Measurements from ENCODE around the gene CFAP54. TPM values are rescaled to one million over a fixed set of nuclear protein-coding genes. Genes with fewer than 3 reads are reported as not detected.

Gene CFAP54
- polyA plus RNA-seq, 1 donor from 2014 or later: 1.1 TPM

DNA sequence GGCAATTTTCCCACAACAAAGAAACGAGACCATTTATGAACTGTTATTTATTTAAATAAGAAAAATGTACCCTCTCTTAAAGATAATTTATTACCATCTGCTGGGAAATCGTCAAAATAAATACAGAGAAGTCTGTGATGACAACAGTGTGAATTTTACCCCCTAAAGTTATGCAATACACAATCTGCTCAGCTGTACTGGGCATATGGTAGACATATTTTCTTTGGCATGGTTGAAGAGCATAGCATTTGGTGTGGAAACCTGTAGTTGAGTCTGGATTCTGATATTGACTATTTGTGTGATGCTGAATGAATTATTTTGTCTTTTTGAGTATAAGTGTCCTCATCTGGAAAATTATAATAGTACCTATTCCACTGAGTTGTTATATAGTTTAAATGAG is 60.0 kb downstream of the CFAP54 start:
- H3K4me2 ChIP-seq (ENCODE audit: low read length): no peak overlapping the region
- H2AFZ ChIP-seq (ENCODE audit: low read depth, low read length): no peak overlapping the region
- H3K27ac ChIP-seq (ENCODE audit: low read length): no peak overlapping the region
- no peaks in the 10 kb centered on the region for H3K79me2 ChIP-seq (replicated peaks; ENCODE audit: insufficient read depth, low read length)
- TF ChIP-seq TAF1 (IDR thresholded peaks at IDR 0.05; ENCODE audit: low read depth) (no peak), MXI1 (conservative IDR thresholded peaks at IDR 0.05; ENCODE audit: poor library complexity, severe bottlenecking) (no peak), EZH2 (IDR thresholded peaks at IDR 0.05; ENCODE audit: borderline replicate concordance, insufficient read depth, low read length, poor library complexity, severe bottlenecking) (no peak), POLR2AphosphoS5 (IDR thresholded peaks at IDR 0.05) (no peak), EP300 (conservative IDR thresholded peaks at IDR 0.05; ENCODE audit: poor library complexity, severe bottlenecking) (no peak), RAD21 (conservative IDR thresholded peaks at IDR 0.05) (no peak)
- TF ChIP-seq, protein P1, sequence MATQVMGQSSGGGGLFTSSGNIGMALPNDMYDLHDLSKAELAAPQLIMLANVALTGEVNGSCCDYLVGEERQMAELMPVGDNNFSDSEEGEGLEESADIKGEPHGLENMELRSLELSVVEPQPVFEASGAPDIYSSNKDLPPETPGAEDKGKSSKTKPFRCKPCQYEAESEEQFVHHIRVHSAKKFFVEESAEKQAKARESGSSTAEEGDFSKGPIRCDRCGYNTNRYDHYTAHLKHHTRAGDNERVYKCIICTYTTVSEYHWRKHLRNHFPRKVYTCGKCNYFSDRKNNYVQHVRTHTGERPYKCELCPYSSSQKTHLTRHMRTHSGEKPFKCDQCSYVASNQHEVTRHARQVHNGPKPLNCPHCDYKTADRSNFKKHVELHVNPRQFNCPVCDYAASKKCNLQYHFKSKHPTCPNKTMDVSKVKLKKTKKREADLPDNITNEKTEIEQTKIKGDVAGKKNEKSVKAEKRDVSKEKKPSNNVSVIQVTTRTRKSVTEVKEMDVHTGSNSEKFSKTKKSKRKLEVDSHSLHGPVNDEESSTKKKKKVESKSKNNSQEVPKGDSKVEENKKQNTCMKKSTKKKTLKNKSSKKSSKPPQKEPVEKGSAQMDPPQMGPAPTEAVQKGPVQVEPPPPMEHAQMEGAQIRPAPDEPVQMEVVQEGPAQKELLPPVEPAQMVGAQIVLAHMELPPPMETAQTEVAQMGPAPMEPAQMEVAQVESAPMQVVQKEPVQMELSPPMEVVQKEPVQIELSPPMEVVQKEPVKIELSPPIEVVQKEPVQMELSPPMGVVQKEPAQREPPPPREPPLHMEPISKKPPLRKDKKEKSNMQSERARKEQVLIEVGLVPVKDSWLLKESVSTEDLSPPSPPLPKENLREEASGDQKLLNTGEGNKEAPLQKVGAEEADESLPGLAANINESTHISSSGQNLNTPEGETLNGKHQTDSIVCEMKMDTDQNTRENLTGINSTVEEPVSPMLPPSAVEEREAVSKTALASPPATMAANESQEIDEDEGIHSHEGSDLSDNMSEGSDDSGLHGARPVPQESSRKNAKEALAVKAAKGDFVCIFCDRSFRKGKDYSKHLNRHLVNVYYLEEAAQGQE (IDR thresholded peaks at IDR 0.05; ENCODE audit: borderline replicate concordance): no peak
- TF ChIP-seq, protein P2, sequence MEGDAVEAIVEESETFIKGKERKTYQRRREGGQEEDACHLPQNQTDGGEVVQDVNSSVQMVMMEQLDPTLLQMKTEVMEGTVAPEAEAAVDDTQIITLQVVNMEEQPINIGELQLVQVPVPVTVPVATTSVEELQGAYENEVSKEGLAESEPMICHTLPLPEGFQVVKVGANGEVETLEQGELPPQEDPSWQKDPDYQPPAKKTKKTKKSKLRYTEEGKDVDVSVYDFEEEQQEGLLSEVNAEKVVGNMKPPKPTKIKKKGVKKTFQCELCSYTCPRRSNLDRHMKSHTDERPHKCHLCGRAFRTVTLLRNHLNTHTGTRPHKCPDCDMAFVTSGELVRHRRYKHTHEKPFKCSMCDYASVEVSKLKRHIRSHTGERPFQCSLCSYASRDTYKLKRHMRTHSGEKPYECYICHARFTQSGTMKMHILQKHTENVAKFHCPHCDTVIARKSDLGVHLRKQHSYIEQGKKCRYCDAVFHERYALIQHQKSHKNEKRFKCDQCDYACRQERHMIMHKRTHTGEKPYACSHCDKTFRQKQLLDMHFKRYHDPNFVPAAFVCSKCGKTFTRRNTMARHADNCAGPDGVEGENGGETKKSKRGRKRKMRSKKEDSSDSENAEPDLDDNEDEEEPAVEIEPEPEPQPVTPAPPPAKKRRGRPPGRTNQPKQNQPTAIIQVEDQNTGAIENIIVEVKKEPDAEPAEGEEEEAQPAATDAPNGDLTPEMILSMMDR (IDR thresholded peaks at IDR 0.05; ENCODE audit: poor library complexity, severe bottlenecking): no peak
- H3K9ac ChIP-seq (ENCODE audit: low read length): no peak overlapping the region
- no peaks in the 10 kb centered on the region for H3K36me3 ChIP-seq (ENCODE audit: insufficient read depth, low read length)
- H3K9me3 ChIP-seq (ENCODE audit: low read length): no peaks in the 10 kb centered on the region
- no peak overlapping the region for H3K4me3 ChIP-seq (ENCODE audit: low read length)
- H4K20me1 ChIP-seq (ENCODE audit: insufficient read depth): no peaks in the 10 kb centered on the region
- no peaks in the 10 kb centered on the region for H3K27me3 ChIP-seq (ENCODE audit: insufficient read depth, low read depth, low read length)
- H3K9me2 ChIP-seq (ENCODE audit: insufficient read depth, low read length): no peaks in the 10 kb centered on the region
- no peaks in the 10 kb centered on the region for H3F3A ChIP-seq (ENCODE audit: insufficient read depth, low read length, poor library complexity, severe bottlenecking)

DNA sequence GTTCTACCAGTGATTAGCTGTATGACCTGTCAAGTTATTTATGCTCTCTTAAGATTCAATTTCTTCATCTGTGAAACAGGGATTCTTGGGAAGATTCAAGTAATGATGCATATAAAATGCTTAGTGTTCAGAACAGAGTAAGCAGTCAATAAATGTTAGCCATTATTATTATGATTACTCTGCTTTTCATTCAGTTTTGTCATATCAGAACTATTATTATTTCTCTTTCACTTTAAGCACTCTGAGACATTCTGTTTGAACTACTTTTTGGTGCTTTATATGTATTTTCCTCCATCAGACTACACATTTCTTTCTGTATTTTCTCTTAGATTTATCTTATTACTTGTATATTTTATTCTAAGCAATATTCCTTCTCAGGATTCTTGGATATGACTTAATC is 81.2 kb downstream of the CFAP54 start:
- Histone ChIP-seq H3K9me3 (ENCODE audit: low read length) (no peaks in the 10 kb centered on the region), H3K9me2 (ENCODE audit: insufficient read depth, low read length) (no peaks in the 10 kb centered on the region), H3K4me3 (ENCODE audit: low read length) (no peak overlapping the region), H3K79me2 (replicated peaks; ENCODE audit: insufficient read depth, low read length) (no peaks in the 10 kb centered on the region), H3F3A (ENCODE audit: insufficient read depth, low read length, poor library complexity, severe bottlenecking) (no peaks in the 10 kb centered on the region), H3K36me3 (ENCODE audit: insufficient read depth, low read length) (no peaks in the 10 kb centered on the region), H4K20me1 (ENCODE audit: insufficient read depth) (no peaks in the 10 kb centered on the region), H2AFZ (ENCODE audit: low read depth, low read length) (no peak overlapping the region), H3K9ac (ENCODE audit: low read length) (no peak overlapping the region), H3K27ac (ENCODE audit: low read length) (no peak overlapping the region), H3K27me3 (ENCODE audit: insufficient read depth, low read depth, low read length) (no peaks in the 10 kb centered on the region), H3K4me2 (ENCODE audit: low read length) (no peak overlapping the region)
- TF ChIP-seq, protein P1 (IDR thresholded peaks at IDR 0.05; ENCODE audit: borderline replicate concordance): no peak
- TF ChIP-seq, protein P2 (IDR thresholded peaks at IDR 0.05; ENCODE audit: poor library complexity, severe bottlenecking): no peak
- TF ChIP-seq TAF1 (IDR thresholded peaks at IDR 0.05; ENCODE audit: low read depth) (no peak), EZH2 (IDR thresholded peaks at IDR 0.05; ENCODE audit: borderline replicate concordance, insufficient read depth, low read length, poor library complexity, severe bottlenecking) (no peak), SMC3 (conservative IDR thresholded peaks at IDR 0.05; ENCODE audit: poor library complexity) (no peak), RAD21 (conservative IDR thresholded peaks at IDR 0.05) (no peak), POLR2AphosphoS5 (IDR thresholded peaks at IDR 0.05) (no peak), EP300 (conservative IDR thresholded peaks at IDR 0.05; ENCODE audit: poor library complexity, severe bottlenecking) (no peak)

Data from neural cell (in vitro differentiated cells).